CD4-positive, alpha-beta T cell treated with Interleukin-15 for 4 hours (primary cell): ENCODE results near the gene CCDC110.
"Not testable (repeated sequence)": the region's sequence is repeated elsewhere in the genome, so short reads cannot be mapped to it uniquely, and the experiment has no call there.

Experiments
- DNase-seq: peaks from one replicate; pipeline ENCODE4 v3.0.0-alpha.2; 2020; ENCODE audit warnings: low spot score

The CCDC110 gene

GRCh38 chr4:185471235-185472102, at the start of gene CCDC110:
Gene CCDC110 (minus strand): TSS chr4:185471733. CDS start chr4:185471683, 50 bp downstream.
- peak; percentile 90 for DNase-seq

- no peak for DNase-seq
Measured at GRCh38 chr4:185520119-185520518, 48.6 kb upstream of the CCDC110 start.

DNA sequence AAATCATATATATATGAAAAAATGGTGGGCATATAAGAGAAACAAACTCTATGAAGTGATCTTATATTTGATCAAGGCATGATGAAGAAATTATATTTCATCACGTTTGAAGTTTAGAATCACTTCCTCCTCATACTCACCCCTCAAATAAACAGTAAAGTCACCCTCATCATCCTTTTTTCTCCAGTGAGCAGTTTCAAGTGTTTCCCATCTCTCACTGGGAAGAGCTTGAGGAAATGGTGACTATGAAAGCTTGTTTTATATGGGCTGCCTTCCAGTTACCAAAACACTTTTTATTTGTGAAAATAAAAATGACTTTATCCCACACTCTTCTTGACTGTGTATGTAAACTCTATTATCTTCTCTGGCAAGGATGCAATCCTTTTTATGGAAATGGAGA, 47.0 kb upstream of the CCDC110 start:
- DNase-seq, result no peak

- no peak for DNase-seq
Measured at GRCh38 chr4:185518069-185518468, 46.5 kb upstream of the CCDC110 start.

DNA sequence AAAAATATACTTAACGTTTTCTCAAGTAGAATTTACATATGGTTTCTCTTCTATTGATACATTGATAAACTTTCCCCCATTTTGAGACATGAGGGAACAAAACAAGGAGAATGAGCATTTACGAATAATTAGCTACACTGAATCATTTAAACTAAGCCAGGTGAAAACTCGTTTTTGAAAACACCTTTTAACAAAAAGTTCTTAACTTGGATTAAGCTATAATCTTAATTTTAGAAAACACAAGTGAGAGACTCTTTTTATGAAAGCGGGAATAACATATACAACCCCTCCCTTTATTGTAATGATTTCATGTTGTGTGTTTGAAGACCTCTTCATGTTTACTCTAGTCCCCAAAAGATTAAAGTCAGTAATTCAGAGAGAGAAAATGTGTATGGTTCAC, 43.7 kb upstream of the CCDC110 start:
- no peak for DNase-seq

GRCh38 chr4:185514182-185514697, 42.7 kb upstream of the CCDC110 start:
- no peak for DNase-seq

DNA sequence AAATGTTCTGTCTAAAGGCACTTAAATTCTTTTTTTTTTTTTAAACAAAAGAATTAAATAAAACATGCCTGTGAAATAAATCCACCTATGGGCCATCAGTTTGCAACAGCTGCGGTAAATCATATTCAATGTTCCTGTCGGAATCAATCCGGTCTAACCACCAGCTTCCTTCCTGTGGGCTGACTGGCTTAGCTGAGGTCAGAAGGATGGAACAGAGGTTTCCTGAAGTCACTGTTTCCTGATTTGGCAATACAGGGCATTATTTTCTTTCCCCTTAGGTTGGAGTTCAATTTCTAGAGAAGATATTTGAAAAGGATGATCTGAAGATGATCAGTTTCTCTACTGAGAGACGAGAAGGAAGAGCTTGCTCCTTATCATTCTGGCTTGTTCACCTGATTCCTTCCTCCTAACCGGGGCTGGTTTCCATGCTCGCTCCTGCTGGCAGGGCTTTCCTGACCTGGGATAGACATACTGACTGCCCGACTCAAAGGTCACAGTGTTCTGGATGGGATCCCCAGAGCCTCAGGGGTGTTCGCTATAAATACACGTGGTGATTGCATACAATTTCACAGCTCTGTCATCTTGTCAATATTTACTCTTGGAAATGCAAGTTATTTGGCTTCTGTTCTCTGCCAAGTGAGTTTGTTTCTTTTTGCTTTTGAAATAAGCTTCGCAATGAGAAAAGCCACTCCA, 42.1 kb upstream of the CCDC110 start:
- no peak for DNase-seq

GRCh38 chr4:185512516-185512915, 41.0 kb upstream of the CCDC110 start:
- DNase-seq, result no peak

DNA sequence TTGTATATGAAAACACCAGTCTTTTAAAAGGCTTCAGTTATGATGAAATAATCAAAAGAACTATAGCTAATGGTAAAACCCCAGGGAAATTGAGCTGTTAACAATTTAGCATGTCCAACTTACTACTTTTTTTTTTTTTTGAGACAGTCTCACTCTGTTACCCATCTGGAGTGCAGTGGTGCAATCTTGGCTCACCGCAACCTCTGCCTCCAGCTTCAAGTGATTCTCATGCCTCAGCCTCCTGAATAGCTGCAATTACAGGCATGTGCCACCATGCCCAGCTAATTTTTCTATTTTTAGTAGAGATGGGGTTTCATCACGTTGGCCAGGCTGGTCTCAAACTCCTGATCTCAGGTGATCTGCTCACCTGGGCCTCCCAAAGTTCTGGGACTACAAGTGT, 39.7 kb upstream of the CCDC110 start:
- not testable (repeated sequence) for DNase-seq

- no peak for DNase-seq
Measured at GRCh38 chr4:185510806-185511205, 39.3 kb upstream of the CCDC110 start.

- no peak for DNase-seq
Measured at GRCh38 chr4:185508181-185508580, 36.6 kb upstream of the CCDC110 start.

- DNase-seq, result no peak
Measured at GRCh38 chr4:185506422-185506821, 34.9 kb upstream of the CCDC110 start.

- DNase-seq, result no peak
Measured at GRCh38 chr4:185504098-185505047, 32.8 kb upstream of the CCDC110 start.

- DNase-seq, result no peak
Measured at GRCh38 chr4:185502386-185502785, 30.9 kb upstream of the CCDC110 start.

- DNase-seq, result no peak
Measured at GRCh38 chr4:185500576-185500975, 29.0 kb upstream of the CCDC110 start.

DNA sequence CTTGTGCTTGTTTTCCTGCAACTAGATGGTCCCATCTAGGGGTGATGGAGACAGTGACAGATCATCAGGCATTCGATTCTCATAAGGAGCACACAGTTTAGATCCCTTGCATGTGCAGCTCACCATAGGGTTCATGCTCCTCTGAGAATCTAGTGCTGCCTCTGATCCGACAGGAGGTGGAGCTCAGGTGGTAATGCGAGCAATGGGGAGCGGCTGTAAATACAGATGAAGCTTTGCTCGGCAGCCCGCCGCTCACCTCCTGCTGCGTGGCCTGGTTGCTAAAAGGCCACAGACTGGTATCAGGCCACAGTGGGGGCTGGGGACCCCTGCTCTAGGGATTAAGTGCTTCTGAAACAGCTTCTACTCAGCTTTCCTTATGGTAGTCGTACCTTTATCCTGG, 28.5 kb upstream of the CCDC110 start:
- no peak for DNase-seq

GRCh38 chr4:185488650-185489049, 17.1 kb upstream of the CCDC110 start:
- no peak for DNase-seq

DNA sequence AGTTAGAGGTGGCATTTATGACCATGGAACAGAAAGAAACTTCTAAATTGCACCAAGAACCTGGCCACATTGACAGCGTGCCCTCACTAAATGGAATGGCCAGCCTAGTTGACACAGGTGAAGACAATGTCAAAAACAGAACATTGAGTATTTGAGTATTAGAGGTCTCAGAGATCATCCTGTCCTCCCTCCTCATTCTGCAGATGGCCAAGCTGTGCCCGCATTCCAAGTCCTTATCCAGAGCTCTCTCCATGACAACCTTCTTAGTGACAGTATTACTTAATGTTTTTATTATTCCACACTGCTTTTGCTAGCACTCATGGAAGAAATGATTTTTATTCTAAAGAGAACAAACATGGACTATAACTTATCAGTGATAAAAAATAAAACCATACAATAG, 9.9 kb upstream of the CCDC110 start:
- no peak for DNase-seq

GRCh38 chr4:185480016-185480732, 8.6 kb upstream of the CCDC110 start:
- no peak for DNase-seq

DNA sequence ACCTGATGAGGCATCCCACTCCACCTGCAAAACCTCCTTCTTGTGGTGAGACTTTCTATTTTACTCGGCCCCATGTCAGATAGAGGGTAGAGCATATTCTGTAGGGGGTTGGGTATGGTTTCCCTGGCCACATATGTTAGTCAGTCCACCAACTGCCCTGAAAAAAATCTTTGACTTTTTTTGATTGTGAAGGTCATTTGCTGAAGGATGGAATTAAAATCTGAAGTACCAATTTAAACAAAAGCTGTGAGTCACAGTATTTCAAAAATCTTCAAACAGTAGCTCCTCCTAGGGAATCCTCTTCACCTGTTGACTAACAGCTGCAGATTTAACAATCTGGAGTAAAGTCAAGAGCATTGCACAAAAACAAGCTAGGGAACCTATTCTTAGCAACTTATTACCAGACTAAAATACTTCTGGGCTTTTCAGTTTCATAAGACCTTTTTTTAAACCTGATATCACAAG, 8.0 kb upstream of the CCDC110 start:
- no peak for DNase-seq

DNA sequence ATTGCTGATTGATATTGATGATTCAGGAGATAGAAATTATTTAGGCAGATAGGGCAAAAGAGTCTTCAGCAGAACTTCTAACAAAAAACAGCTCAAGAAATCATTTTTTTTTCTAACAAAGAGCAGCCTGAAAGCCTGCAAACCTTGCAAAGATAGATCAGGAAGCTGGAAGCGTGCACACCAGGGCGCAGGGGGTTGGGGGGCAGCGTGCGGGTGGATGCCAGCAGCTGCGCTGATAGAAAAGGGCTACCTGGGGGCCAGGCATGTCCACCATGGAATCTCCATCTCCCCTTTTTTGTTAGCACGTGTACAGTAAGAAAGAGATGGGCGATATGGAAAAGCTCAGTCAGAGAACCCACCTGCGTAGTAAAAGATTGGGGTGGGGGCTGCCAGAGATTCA, 1.7 kb upstream of the CCDC110 start:
- no peak for DNase-seq
